WERI-Rb-1 (cell line): ENCODE measurements around the gene ETFDH.
A peak's percentile ranks its signal among the peaks of the same experiment; 100 is the strongest.

ENCODE experiments used
- DNase-seq: peaks from one replicate; pipeline ENCODE4 v3.0.0-alpha.2; 2020
- H3K27ac ChIP-seq: fragments of 250-450 bp; sonication (Bioruptor Pico); 2 replicates; pipeline ENCODE4 v1.5.1; 2020; ENCODE audit warnings: mild to moderate bottlenecking, moderate library complexity
- H3K27me3 ChIP-seq: fragments of 250-450 bp; sonication (Bioruptor Pico); 2 replicates; pipeline ENCODE4 v1.5.1; 2021; ENCODE audit warnings: mild to moderate bottlenecking, low read depth, moderate library complexity; ENCODE audit not compliant: insufficient read depth, severe bottlenecking
- H3K36me3 ChIP-seq: fragments of 250-450 bp; sonication (Bioruptor Pico); 2 replicates; pipeline ENCODE4 v1.5.1; 2020; ENCODE audit warnings: mild to moderate bottlenecking, moderate library complexity
- H3K4me3 ChIP-seq: 2 replicates; pipeline ENCODE4 v1.5.1; 2011; ENCODE audit warnings: low read depth, mild to moderate bottlenecking, control low read depth, low read length
- H3K9me3 ChIP-seq: fragments of 250-450 bp; sonication (Bioruptor Pico); 2 replicates; pipeline ENCODE4 v1.5.1; 2021; ENCODE audit warnings: mild to moderate bottlenecking, moderate library complexity; ENCODE audit not compliant: severe bottlenecking
- TF ChIP-seq, protein P1 (sequence below): IDR thresholded peaks from 2 replicates; pipeline ENCODE4 v1.5.1; 2011; ENCODE audit warnings: low read depth, mild to moderate bottlenecking, control low read depth, inconsistent platforms, low read length

Gene ETFDH

DNA sequence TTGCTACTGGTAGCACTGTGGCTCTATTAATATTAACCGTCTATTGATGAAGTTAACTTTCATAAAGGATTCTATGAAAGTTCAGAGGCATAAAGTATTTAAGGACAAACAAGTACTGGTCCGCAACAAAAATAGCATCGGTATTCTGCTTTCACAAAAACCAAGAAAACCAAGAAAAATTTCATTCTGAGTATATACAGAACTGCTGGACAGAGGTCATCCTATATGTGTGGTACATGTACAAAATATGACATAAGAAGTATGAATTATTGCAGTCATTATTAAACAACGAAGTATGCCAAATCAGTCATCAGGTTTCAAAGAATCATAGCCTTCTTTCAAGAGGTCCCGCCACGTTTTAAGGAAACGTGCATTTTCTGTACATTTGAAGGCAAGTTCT, 2.8 kb upstream of the ETFDH start:
- H3K36me3 ChIP-seq: peaks cover 54% of the 10 kb centered on the region
- no peaks in the 10 kb centered on the region for H3K27me3 ChIP-seq
- DNase-seq: no peak
- H3K27ac ChIP-seq: no peak overlapping the region
- no peak overlapping the region for H3K4me3 ChIP-seq
- TF ChIP-seq, protein P1, sequence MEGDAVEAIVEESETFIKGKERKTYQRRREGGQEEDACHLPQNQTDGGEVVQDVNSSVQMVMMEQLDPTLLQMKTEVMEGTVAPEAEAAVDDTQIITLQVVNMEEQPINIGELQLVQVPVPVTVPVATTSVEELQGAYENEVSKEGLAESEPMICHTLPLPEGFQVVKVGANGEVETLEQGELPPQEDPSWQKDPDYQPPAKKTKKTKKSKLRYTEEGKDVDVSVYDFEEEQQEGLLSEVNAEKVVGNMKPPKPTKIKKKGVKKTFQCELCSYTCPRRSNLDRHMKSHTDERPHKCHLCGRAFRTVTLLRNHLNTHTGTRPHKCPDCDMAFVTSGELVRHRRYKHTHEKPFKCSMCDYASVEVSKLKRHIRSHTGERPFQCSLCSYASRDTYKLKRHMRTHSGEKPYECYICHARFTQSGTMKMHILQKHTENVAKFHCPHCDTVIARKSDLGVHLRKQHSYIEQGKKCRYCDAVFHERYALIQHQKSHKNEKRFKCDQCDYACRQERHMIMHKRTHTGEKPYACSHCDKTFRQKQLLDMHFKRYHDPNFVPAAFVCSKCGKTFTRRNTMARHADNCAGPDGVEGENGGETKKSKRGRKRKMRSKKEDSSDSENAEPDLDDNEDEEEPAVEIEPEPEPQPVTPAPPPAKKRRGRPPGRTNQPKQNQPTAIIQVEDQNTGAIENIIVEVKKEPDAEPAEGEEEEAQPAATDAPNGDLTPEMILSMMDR: no peak
- peaks cover 3% of the 10 kb centered on the region for H3K9me3 ChIP-seq

DNA sequence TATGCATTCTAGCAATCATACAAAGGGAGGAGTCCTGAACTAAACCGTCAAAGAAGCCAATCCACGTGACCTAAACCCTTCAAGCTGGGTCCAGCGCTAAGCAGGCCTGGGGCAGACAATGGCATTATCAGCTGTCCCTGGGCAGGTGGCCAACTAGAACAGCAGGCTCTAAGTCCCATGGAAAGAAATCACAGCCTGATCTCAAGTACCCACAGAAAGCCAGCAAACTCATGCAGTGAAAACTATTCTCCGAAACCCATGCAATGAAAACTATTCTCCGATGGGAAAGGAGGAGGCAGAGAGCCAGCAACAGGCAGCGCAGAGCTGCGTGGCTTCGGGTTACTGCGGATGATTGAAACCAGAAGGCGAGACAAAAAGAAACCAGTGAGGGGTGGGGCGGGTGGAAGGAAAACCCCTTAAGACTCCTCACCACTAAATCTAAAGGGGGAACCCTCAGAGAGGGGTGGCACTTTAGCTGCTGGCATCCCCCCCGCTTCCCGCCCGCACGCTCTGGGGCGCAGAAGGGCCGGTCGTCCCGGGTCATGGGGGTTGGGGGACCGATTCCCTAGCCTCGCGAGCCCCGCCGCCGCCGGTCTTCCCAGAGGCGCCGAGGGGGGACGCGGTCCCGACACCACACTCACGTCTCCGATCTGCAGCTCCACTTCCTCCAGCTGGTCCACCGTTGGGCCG, 976 bp upstream of the ETFDH start:
- H3K9me3 ChIP-seq: no peaks in the 10 kb centered on the region
- H3K27ac ChIP-seq: peak overlapping the region; percentile 95
- DNase-seq: peak; percentile 91
- TF ChIP-seq, protein P1: no peak
- peaks cover 37% of the 10 kb centered on the region for H3K36me3 ChIP-seq
- no peaks in the 10 kb centered on the region for H3K27me3 ChIP-seq
- H3K4me3 ChIP-seq: peak overlapping the region; percentile 77

DNA sequence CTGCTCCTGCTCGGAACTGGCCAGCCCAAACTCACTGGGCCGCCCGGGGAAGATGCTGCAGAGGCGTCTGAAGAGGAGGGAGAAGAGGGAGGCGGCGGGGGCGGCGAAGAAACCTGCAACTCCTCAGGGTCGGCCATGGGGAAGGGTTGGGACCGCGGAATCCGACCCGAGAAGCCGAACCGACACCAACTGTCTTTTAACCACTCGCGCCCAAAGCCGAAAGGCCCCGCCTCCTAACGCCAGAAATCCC, 506 bp upstream of the ETFDH start, which contains the start of gene C4orf46:
Gene C4orf46 (minus strand): TSS at position 223 of the 250 bp plus-strand sequence. CDS start 86 bp downstream, at position 137.
- peak within 1 kb of the TSS; percentile 77 for H3K4me3 ChIP-seq
- DNase-seq: no peak
- TF ChIP-seq, protein P1: no peak
- no peaks in the 10 kb centered on the region for H3K27me3 ChIP-seq
- H3K27ac ChIP-seq: peak within 1 kb of the TSS; percentile 95
- H3K36me3 ChIP-seq: peaks cover 33% of the 10 kb centered on the region
- no peaks in the 10 kb centered on the region for H3K9me3 ChIP-seq

DNA sequence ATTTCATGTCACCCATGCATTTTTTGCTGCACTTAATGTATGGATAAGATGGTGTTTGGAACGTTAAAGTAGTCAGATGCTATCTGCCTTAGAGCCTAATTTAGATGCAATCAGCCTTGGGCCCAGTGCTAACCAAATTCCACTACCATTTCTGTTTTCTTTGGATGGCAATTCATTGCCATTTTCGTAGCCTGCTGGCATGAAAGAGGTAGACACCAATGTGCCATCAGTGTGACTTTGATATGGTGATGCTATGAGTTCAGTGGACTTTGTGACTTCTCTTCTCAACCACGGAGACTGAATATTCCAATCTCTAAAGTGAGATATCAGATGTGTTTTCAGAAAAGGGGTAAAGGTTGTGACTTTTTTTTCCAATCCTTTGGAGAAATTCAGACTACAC, 1.5 kb downstream of the ETFDH start:
- Histone ChIP-seq H3K9me3 (no peaks in the 10 kb centered on the region), H3K4me3 (no peak overlapping the region), H3K36me3 (peaks cover 15% of the 10 kb centered on the region), H3K27me3 (no peaks in the 10 kb centered on the region), H3K27ac (no peak overlapping the region)
- DNase-seq: no peak
- TF ChIP-seq, protein P1: no peak

DNA sequence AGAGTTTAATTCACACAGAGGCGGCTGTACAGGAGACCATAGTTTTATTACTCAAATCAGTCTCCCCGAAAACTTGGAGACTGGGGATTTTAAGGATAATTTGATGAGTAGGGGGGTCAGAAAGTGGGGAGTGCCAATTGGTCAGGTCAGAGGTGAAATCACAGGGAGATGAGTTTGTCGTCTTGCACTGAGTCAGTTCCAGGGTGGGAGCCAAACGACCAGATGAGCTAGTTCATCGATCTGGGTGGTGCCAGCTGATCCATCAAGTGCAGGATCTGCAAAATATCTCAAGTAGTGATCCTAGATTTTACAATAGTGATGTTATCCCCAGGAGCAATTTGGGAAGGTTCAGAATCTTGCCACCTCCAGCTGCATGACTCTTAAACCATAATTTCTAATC, 4.0 kb downstream of the ETFDH start:
- Histone ChIP-seq H3K36me3 (peaks cover 6% of the 10 kb centered on the region), H3K27me3 (no peaks in the 10 kb centered on the region), H3K9me3 (no peaks in the 10 kb centered on the region), H3K27ac (no peak overlapping the region), H3K4me3 (no peak overlapping the region)
- TF ChIP-seq, protein P1: no peak
- no peak for DNase-seq

DNA sequence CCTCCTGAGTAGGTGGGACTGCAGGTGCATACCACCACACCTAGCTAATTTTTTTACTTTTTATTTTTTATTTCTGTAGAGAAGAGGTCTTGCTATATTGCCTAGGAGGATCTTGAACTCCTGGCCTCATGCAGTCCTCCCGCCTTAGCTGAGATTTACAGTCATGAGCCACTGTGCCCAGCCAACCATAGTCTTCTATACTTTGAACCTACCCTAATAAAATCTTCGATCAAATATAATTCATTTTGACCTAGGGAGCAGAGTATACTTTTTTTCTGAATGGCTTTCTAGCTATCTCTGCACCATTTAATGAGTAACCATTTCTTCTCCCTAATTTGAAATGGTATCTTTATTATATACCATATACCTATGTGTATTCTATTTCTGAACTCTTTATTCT, 6.7 kb downstream of the ETFDH start:
- no peak overlapping the region for H3K27ac ChIP-seq
- no peak for DNase-seq
- H3K9me3 ChIP-seq: no peaks in the 10 kb centered on the region
- H3K4me3 ChIP-seq: no peak overlapping the region
- TF ChIP-seq, protein P1: no peak
- H3K27me3 ChIP-seq: no peaks in the 10 kb centered on the region
- no peaks in the 10 kb centered on the region for H3K36me3 ChIP-seq
